ENCODE results near the gene UGDH. TPM values are rescaled to one million over a fixed set of nuclear protein-coding genes. Genes with fewer than 3 reads are reported as not detected.
"Not testable (repeated sequence)": the region's sequence is repeated elsewhere in the genome, so short reads cannot be mapped to it uniquely, and the experiment has no call there.

UGDH gene
- total RNA-seq, 2 experiments from 2014 or later = 16.9 to 18.8 TPM

- no peaks in the 10 kb centered on the region for H3K27me3 Mint-ChIP-seq
- CTCF ChIA-PET = no interaction called here
- H3K36me3 Mint-ChIP-seq (ENCODE audit: low read depth) = no peaks in the 10 kb centered on the region
- no peaks in the 10 kb centered on the region for H3K4me1 Mint-ChIP-seq
- no peak overlapping the region for H3K4me3 Mint-ChIP-seq
- H3K27ac Mint-ChIP-seq = no peak overlapping the region
- DNase-seq = no peak
- H3K9me3 Mint-ChIP-seq = no peaks in the 10 kb centered on the region
- POLR2A ChIA-PET = no interaction called here
These were observed 17.5 kb upstream of the UGDH start for GRCh38 chr4:39544580-39545315.

GRCh38 chr4:39544080-39544479 is 16.8 kb upstream of the UGDH start:
- H3K27ac Mint-ChIP-seq; H3K36me3 Mint-ChIP-seq (ENCODE audit: low read depth); H3K27me3 Mint-ChIP-seq; POLR2A ChIA-PET; H3K4me3 Mint-ChIP-seq; DNase-seq; CTCF ChIA-PET; H3K9me3 Mint-ChIP-seq; H3K4me1 Mint-ChIP-seq: not testable (repeated sequence)

- no peak for DNase-seq
- H3K4me3 Mint-ChIP-seq = no peak overlapping the region
- ChIA-PET POLR2A (no interaction called here), CTCF (interaction anchor here (0.5 to 1.4 kb wide), 2 partner anchors 16 to 606 kb away, joined by 3 to 4 read pairs; partner anchors contain the start of gene UGDH)
- H3K27me3 Mint-ChIP-seq = no peaks in the 10 kb centered on the region
- H3K4me1 Mint-ChIP-seq = no peaks in the 10 kb centered on the region
- no peak overlapping the region for H3K27ac Mint-ChIP-seq
- no peaks in the 10 kb centered on the region for H3K9me3 Mint-ChIP-seq
- H3K36me3 Mint-ChIP-seq (ENCODE audit: low read depth) = no peaks in the 10 kb centered on the region
These were observed 15.8 kb upstream of the UGDH start for GRCh38 chr4:39543034-39543433.

- DNase-seq = no peak
- H3K4me3 Mint-ChIP-seq = no peak overlapping the region
- POLR2A ChIA-PET = no interaction called here
- no peaks in the 10 kb centered on the region for H3K36me3 Mint-ChIP-seq (ENCODE audit: low read depth)
- H3K27ac Mint-ChIP-seq = no peak overlapping the region
- H3K27me3 Mint-ChIP-seq = no peaks in the 10 kb centered on the region
- CTCF ChIA-PET = interaction anchor here (0.5 to 1.4 kb wide), 2 partner anchors 15 to 607 kb away, joined by 3 to 4 read pairs; partner anchors contain the start of gene UGDH
- H3K4me1 Mint-ChIP-seq = no peaks in the 10 kb centered on the region
- no peaks in the 10 kb centered on the region for H3K9me3 Mint-ChIP-seq
These were observed 15.4 kb upstream of the UGDH start for GRCh38 chr4:39542611-39543012.

- DNase-seq = no peak
- no peaks in the 10 kb centered on the region for H3K9me3 Mint-ChIP-seq
- no peak overlapping the region for H3K4me3 Mint-ChIP-seq
- POLR2A ChIA-PET = no interaction called here
- no peak overlapping the region for H3K27ac Mint-ChIP-seq
- H3K4me1 Mint-ChIP-seq = no peaks in the 10 kb centered on the region
- no peaks in the 10 kb centered on the region for H3K27me3 Mint-ChIP-seq
- H3K36me3 Mint-ChIP-seq (ENCODE audit: low read depth) = no peaks in the 10 kb centered on the region
- CTCF ChIA-PET = interaction anchor here (1.4 kb wide), 1 partner anchor 15 kb away, joined by 4 read pairs; the partner anchor contains the start of gene UGDH
These were observed 14.9 kb upstream of the UGDH start for GRCh38 chr4:39541987-39542610.

GRCh38 chr4:39539089-39539611 is 11.9 kb upstream of the UGDH start:
- H3K27ac Mint-ChIP-seq = no peak overlapping the region

GRCh38 chr4:39533541-39533940 is 6.3 kb upstream of the UGDH start:
- ChIA-PET CTCF (no interaction called here), POLR2A (no interaction called here)
- Mint-ChIP-seq H3K9me3 (peaks cover 29% of the 10 kb centered on the region), H3K36me3 (ENCODE audit: low read depth) (peaks cover 26% of the 10 kb centered on the region), H3K27ac (no peak overlapping the region), H3K27me3 (no peaks in the 10 kb centered on the region), H3K4me1 (peaks cover under 1% of the 10 kb centered on the region), H3K4me3 (no peak overlapping the region)
- DNase-seq = no peak

More at GRCh38 chr4:39539089-39539611, 11.9 kb upstream of the UGDH start:
- POLR2A ChIA-PET = no interaction called here
- H3K36me3 Mint-ChIP-seq (ENCODE audit: low read depth) = peaks cover 4% of the 10 kb centered on the region
- CTCF ChIA-PET = no interaction called here
- no peaks in the 10 kb centered on the region for H3K4me1 Mint-ChIP-seq
- no peak overlapping the region for H3K4me3 Mint-ChIP-seq
- no peak for DNase-seq
- no peaks in the 10 kb centered on the region for H3K27me3 Mint-ChIP-seq
- peaks cover 4% of the 10 kb centered on the region for H3K9me3 Mint-ChIP-seq

GRCh38 chr4:39532237-39532636 is 5.0 kb upstream of the UGDH start:
- H3K27ac Mint-ChIP-seq, POLR2A ChIA-PET, H3K4me1 Mint-ChIP-seq, H3K4me3 Mint-ChIP-seq, DNase-seq, H3K27me3 Mint-ChIP-seq, CTCF ChIA-PET: not testable (repeated sequence)
- H3K36me3 Mint-ChIP-seq (ENCODE audit: low read depth) = peaks cover 26% of the 10 kb centered on the region
- H3K9me3 Mint-ChIP-seq = peaks cover 29% of the 10 kb centered on the region

- ChIA-PET POLR2A (no interaction called here), CTCF (no interaction called here)
- peaks cover 26% of the 10 kb centered on the region for H3K36me3 Mint-ChIP-seq (ENCODE audit: low read depth)
- H3K27ac Mint-ChIP-seq = no peak overlapping the region
- H3K4me3 Mint-ChIP-seq = no peak overlapping the region
- H3K9me3 Mint-ChIP-seq = peaks cover 29% of the 10 kb centered on the region
- no peaks in the 10 kb centered on the region for H3K27me3 Mint-ChIP-seq
- peaks cover 16% of the 10 kb centered on the region for H3K4me1 Mint-ChIP-seq
- no peak for DNase-seq
These were observed 3.4 kb upstream of the UGDH start for GRCh38 chr4:39530682-39531081.

- Mint-ChIP-seq H3K4me3 (no peak overlapping the region), H3K27ac (no peak overlapping the region), H3K27me3 (no peaks in the 10 kb centered on the region), H3K36me3 (ENCODE audit: low read depth) (peaks cover 25% of the 10 kb centered on the region), H3K9me3 (peaks cover 29% of the 10 kb centered on the region), H3K4me1 (peaks cover 16% of the 10 kb centered on the region)
- ChIA-PET POLR2A (no interaction called here), CTCF (no interaction called here)
- DNase-seq = no peak
These were observed 2.3 kb upstream of the UGDH start for GRCh38 chr4:39529534-39529933.

GRCh38 chr4:39528061-39528465 is 824 bp upstream of the UGDH start:
- CTCF ChIA-PET = interaction anchor here (1.2 kb wide), 1 partner anchor 59 kb away, joined by 5 read pairs; no protein-coding TSS in a partner anchor

GRCh38 chr4:39526765-39527295 is 409 bp downstream of the UGDH start:
- CTCF ChIA-PET = interaction anchor here (0.6 to 1.2 kb wide), 8 partner anchors 9 to 452 kb away, joined by 3 to 7 read pairs (median 4); partner anchors contain the start of genes PDS5A and UBE2K
- Mint-ChIP-seq H3K27ac (peak overlapping the region; percentile 63), H3K4me1 (peaks cover 16% of the 10 kb centered on the region), H3K4me3 (peak overlapping the region; percentile 97), H3K9me3 (peaks cover 15% of the 10 kb centered on the region), H3K27me3 (no peaks in the 10 kb centered on the region), H3K36me3 (ENCODE audit: low read depth) (peaks cover 8% of the 10 kb centered on the region)
- POLR2A ChIA-PET = interaction anchor here (0.7 to 2.6 kb wide), 12 partner anchors 10 to 529 kb away, joined by 3 to 15 read pairs (median 4); partner anchors contain the start of genes LIAS, PDS5A, RPL9 and UBE2K
- DNase-seq = peak; percentile 36

More at GRCh38 chr4:39528061-39528465, 824 bp upstream of the UGDH start:
- Mint-ChIP-seq H3K9me3 (peaks cover 24% of the 10 kb centered on the region), H3K27me3 (no peaks in the 10 kb centered on the region), H3K36me3 (ENCODE audit: low read depth) (peaks cover 21% of the 10 kb centered on the region), H3K4me1 (peaks cover 16% of the 10 kb centered on the region), H3K27ac (peak overlapping the region; percentile 60), H3K4me3 (peak overlapping the region; percentile 97)
- POLR2A ChIA-PET = interaction anchor here (1.3 to 2.6 kb wide), 4 partner anchors 8 to 450 kb away, joined by 3 to 15 read pairs (median 9); partner anchors contain the start of genes LIAS, PDS5A and RPL9
- DNase-seq = no peak
